ENCODE results near the gene TMC8.
"Not testable (repeated sequence)": the region's sequence is repeated elsewhere in the genome, so short reads cannot be mapped to it uniquely, and the experiment has no call there.

TMC8 gene

DNA sequence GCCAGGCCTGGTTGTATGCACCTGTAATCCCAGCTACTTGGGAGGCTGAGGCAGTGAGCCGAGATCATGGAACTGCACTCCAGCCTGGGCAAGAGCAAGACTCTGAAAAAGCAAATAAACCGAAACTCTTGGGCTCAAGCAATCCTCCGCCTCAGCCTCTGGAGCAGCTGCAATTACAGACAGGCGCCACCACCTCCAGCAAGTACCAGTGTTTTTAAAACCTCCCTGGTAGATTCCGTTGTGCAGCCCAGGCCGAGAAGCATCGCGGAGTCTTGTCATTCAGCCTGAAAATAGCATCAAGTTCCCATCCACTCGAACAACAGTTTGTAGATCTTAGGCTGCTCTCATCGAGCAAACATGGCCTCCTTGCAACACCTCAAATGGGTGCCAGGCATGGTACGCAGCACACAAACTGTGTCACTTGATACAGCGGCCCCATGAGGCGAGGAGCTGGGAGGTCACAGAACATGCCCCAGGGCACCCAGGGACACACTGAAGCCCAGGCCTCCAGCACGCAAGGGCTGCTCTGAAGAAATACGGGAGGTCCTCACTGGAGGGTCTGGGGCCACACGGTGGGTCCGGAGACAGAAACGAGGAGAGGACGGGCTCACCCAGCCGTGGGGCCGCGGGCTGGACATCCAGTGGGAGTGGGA lies 20.1 kb upstream of the TMC8 start:
- DNase-seq (ENCODE audit: low read depth, low spot score), result no peak

DNA sequence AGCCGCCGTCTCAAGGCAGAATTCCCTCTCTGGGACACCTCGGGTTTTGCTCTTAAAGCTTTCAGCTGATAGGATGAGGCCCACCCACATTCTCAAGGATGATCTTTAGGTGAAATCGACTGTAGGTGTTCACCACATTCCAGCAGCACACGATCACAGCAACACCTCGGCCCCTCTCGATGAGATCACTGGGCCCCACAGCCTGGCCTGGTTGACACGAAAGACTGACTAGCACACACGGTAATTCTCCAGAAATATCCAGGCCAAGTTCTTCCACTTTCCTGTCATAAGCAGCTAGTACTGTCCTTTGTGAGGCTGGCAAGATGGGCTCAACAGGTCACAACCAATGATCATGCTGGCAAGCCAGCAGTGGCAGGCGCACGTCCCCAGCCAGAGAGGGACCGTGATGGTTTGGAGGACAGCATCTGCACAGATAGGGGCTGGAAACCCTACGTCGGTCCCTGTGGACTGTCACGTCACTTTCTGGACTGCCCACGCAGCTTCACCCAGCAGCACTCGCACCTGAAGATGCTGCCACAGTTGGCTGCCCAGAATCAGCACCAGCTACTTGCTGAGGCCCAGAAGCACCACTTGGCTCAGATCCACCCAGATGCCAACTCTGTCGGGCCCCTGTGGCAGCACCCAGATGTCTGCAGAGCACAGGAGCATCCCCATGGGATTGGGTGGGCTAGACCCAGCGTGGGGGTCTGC lies 19.4 kb upstream of the TMC8 start:
- DNase-seq (ENCODE audit: low read depth, low spot score), result no peak

DNA sequence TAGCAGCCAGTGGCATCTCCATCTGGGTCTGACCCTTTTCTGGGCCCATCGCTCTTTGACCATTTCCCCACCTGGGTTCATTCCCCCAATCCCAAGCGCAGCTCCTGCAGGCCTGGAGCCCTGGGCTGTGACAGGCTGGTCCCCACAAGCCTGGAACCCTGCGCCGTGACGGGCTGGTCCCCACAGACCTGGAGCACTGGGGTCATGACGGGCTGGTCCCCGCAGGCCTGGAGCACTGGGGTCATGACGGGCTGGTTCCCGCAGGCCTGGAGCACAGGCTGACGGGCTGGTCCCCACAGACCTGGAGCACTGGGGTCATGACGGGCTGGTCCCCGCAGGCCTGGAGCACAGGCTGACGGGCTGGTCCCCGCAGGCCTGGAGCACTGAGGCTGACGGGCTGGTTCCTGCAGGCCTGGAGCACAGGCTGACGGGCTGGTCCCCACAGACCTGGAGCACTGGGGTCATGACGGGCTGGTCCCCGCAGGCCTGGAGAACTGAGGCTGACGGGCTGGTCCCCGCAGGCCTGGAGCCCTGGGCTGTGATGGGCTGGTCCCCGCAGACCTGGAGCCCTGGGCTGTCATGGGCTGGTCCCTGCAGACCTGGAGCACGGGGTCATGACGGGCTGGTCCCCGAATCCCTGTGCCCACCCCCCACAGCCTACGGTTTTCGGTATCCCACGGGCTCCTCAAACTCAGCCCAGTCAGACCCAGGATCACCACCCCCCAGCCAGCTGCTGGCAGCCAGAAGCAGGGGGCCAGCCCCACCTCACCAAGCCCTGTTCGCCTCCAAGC lies 18.6 kb upstream of the TMC8 start:
- no peak for DNase-seq (ENCODE audit: low read depth, low spot score)

DNA sequence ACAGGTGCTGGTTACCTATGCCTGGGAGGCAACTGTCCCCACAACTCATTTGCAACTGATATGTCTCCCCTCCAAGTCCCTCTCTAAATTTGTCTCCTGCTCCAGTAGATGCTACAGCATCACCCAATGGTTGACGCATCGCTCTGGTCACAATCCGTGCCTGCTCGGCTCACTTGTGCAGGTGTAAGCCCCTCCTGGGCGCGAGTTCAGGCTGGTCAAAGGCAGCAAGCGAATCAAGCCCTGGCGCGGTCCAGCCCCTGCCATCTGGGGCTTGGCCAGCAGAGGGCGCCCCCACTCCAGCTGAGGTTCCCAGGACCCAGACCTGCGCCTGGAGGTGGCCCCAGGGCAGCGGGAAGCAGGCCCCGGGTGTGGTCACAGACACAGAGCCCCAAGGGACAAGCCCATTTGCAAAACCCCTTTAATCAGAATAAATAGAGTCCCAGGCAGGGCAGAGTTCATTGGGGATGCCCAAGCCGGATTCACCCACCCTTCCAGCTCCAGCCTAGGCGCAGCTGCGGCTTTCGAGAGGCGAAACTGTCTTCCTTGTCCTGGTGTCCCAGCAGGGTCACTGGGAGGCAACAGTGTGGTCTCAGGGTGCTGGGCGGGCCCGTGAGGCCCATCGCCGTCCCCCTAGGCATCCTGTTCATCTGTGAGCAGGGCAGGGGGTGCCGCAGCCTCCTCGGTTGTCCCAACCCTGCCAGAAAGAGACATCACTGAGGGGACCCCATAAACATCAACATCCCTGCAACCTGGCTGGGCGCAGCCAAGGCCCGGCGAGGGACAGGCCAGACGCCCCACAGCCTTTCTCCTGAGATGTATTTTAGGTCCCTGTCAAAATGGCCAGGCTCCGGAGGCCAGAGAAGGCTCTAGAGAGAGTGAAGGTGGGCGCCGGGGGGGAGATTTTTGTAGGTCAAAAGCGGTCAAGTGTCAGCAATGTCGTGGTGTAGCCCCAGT lies 17.8 kb upstream of the TMC8 start:
- DNase-seq (ENCODE audit: low read depth, low spot score), result peak; percentile 62

DNA sequence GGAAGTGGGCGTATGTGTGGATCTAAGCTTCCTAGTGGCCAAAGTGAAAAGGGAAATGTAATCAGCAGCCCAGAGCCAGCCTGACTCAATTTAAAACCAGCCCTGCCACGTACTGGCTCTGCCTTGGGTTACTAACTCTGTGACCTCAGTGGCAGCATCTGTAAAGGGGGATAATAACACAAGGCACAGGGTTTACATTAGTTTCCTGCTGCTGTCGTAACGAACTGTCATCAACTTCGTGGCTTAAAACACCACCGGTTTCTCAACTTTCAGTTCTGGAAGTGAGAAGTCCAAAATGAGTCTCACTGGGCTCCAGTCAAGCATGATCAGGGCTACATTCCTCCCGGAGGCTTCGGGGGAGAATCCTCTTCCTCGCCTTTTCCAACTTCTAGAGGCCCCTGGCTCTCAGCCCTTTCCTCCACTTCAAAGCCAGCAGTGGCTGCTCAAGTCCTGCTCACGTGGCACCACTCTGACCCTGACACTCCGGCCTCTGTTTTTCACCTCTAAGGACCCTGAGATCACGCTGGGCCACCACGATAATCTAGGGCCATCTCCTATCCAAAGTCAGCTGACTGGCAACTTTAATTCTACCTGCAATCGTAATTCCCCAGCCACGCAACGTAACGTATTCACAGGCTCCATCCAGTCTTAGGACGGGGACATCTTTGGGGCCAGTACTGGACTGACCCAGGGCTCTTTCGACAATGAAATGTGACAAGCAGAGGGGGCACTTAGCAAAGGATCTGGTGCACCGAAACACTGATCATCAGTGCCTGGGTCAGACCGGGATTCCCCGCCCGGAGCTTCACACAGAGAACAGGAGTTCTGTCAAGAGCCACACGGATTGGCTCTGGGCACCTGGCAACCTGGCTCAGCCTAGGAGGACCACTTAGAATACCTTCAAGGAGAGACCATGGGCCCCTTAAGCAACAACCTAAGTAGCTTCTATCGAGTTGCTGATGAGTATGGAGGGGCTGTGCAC lies 16.5 kb upstream of the TMC8 start:
- no peak for DNase-seq (ENCODE audit: low read depth, low spot score)

DNA sequence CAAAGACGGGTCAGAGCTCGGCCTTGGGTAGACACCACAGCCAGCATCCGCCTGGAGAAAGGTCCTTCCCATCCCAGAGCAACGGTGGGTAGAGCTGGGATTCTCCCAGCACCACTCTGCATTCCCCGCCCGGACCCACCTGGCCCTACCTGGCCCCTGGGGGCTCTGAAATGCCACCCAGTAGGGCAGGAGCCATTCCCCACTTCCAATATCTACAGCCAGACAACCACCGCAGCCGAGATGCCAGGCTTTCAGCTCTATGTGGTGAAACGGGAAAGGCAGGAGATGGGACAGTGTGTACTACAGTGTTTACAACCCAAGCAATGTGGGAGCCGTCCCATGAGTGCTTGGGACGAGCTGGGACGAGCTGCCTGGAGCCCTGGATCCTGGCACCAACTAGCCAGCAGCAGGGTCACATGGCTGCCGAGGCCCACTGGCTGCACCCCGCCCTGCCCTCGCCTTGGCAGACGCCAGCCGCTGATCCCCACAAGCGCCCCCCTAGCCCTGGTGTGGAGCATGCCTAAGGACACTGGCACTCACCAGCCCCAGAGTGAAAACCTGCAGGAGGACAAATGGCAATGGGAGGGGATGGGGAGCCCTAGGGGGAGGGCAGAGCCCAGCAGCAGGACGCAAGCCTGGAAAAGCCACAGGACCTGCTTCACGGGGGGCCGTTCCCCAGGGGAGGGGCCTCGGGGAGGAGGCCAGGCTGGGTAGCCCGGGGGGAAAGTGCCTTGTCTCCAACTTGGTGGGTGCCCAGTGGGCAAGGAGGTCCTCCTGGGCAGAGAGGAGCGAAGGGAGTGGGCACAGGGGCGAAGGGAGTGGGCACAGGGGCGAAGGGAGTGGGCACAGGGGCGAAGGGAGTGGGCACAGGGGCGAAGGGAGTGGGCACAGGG lies 15.5 kb upstream of the TMC8 start:
- DNase-seq (ENCODE audit: low read depth, low spot score), result no peak

DNA sequence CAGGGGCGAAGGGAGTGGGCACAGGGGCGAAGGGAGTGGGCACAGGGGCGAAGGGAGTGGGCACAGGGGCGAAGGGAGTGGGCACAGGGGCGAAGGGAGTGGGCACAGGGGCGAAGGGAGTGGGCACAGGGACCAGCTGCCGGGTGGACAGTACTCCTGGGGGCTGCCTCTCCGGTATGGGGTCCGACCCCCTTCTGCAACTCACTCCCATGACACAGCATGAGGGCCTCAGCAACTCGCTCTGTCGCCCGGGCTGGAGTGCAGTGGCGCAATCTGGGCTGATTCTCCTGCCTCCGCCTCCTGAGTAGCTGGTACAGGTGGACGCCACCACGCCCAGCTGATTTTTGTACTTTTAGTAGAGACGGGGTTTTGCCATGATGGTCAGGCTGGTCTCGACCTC lies 14.8 kb upstream of the TMC8 start:
- DNase-seq (ENCODE audit: low read depth, low spot score), result not testable (repeated sequence)

DNA sequence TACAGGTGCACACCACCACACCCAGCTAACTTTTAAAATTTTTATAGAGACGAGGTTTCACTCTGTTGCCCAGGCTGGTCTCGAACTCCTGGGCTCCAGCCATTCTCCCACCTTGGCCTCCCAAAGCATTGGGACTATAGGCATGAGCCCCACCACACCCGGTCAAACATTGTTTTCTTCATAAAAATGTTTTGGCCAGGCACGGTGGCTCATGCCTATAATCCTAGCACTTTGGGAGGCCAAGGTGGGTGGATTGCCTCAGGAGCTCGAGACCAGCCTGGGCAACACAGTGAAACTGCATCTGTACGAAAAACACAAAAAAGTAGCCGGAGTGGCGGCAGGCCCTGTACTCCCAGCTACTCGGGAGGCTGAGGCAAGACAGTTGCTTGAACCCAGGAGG lies 14.2 kb upstream of the TMC8 start:
- no peak for DNase-seq (ENCODE audit: low read depth, low spot score)

DNA sequence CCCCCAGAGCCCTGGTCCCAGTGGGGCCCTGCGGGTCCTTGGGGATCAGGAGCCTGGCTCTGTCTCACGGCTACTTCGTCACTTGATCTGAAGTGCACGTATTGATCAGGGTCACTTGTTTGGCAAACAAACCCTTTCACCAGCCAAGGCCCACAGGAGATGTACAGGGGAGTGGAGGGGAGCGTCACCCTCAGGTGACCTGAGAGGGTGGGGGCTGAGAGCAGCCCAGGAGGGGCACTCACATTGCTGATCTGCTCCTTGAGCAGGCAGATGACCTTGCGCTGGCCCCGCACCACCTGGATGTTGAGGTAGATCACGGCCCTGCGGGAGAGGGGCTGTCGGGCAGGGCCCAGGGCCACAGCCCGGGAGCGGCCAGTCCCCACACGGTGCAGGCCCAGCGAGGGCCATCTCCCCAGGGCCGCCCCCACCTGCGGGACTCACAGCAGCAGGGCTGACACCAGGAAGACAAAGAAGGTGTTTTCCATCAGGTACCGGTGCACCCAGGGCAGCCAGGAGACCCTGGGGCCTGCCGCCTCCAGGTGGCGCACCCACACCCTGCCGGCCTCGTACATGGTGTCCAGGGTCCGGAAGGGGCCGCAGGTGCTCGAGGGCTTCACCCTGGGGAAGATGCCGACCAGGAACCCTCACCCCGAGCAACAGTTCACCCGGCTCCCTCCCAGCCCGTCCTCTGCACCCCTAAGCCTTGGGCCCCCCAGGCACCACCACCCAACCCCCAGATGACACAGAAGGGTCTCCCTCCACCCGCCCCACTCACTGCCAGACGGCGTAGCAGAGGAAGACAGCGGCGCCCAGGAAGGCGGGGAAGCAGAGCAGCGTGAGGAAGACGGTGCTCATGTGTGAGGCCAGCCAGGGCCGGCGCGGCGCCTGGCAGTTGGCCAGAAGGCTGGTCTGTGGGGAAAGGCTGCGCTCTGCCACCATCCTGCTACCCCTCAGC lies 13.3 kb upstream of the TMC8 start:
- no peak for DNase-seq (ENCODE audit: low read depth, low spot score)

DNA sequence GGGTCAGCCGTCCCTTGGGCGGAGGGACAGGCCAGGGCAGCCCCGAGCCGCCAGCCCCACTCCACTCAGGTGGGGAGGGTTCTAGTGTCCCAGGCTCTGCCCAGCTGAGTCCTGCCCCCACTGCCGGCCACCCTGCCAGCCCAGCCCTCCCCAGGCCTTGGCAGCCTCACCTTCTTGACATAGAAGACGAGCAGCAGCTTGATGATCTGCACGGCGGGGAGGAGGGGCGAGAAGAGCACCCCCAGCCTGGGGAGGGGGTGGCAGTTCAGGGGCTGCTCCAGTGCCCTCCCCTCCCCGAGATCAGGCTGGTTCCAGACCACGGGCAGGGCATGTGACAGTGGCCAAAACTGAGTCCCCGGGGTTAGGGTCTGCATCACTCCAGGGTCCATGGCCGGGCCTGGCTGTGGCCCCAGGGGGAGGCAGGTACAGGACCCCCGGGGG lies 11.8 kb upstream of the TMC8 start:
- no peak for DNase-seq (ENCODE audit: low read depth, low spot score)

DNA sequence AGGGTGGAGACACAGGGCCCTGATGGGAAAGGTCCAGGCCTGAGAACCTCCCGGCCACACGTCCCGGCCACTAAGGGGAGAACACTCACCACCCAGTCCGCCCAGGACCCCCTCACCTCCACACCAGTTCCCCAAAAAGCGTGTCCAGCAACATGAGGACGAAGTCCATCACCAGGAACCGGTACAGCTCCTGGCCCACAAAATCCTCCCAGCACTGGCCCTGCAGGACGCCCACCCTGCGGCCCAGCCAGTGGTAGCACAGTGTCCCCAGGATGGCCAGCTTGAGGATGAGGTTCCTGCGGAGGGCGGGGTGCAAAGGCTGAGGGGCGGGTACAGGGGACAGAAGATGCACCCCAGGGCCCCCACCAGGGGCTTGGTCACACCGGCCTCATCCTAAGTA lies 10.0 kb upstream of the TMC8 start:
- DNase-seq (ENCODE audit: low read depth, low spot score), result no peak

DNA sequence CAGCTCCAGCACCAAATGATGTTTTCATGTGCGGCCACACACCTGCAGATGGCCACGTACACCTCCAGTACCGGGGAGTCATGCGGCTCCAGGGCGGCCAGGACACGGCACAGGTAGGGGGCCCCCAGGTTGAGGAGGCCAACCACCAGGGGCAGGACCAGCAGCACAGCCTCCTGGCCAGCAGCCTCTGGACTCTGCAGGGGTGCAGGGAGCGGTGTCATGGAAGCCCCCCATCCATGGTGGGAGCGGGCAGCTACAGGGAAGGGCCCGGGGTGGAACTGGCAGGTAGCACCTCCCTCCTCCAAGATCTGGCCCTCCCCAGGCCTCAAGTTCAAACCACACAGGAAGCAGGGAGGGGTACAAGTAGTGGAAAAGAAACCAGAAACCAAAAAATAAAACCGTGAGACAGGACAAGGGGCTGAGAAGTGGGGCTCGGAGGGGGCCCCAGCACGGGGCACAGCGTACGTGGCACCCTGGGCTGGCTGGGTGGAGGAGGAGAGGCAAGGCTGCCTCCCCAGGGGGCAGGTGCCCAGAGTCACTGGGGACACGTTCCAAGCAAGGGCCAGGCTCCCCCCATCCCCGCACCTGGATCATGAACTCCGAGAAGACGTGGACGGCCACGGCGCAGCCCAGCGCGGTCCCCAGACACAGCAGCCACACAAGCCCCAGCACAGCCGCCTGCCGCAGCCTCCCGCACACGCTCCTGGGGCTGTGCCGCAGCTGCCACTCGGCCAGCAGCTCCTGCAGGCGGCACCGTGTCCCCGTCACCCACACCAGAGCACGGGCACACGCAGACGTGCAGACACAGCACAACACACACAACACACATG lies 9.4 kb upstream of the TMC8 start:
- no peak for DNase-seq (ENCODE audit: low read depth, low spot score)

DNA sequence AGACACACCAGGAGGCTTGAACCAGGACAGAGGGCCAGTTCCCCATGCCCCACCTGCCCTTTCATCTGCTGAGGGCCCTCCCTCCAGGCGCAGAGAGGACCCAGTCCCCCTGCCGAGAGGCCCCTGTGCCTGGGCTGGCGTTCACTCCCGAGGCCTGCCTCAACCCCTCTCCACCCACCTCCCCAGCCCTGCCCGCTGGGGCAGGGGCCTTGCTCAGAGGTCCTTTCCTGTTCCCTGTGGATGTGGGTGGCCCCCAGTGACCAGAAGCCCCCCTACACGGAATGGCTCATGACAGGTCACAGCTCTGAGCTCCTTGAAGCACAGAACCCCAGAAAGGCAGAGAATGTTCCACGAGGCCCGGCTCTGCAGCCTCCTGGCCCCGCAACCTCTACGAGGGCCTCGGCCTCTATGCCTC lies 8.8 kb upstream of the TMC8 start:
- no peak for DNase-seq (ENCODE audit: low read depth, low spot score)

DNA sequence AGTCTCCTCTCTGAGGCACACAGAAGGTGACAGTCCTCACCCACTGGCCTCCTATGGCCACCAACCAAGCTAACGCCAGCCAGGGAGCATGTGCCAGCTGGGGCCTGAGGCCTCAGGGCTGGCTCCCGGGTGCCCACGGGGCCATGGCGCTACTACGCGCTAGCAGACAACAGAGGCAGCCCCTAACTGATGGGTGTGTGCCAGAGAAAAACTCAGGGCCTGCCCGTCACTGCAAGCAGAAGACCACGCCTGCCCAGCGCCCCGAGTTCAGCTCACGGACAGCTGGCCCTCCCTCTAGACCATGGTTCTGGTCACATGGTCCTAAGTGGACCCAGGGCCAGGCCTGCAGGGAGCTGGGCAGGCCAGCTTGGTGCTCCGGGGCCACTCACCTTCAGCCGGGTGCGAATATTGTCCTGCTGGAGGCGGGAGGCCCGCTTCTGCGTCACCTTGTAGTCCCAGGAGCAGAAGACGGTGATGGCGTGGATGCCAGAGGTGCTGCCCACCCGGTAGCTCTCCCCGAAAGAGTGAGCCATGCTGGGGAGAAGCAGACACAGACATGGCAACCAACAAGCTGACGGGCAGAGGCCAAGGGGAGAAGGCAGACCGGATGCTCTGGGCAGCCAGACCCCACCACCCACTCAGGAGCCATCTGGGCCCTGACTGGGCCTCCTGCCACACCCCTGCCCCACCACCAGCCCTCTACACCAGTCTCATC lies 8.2 kb upstream of the TMC8 start:
- no peak for DNase-seq (ENCODE audit: low read depth, low spot score)

DNA sequence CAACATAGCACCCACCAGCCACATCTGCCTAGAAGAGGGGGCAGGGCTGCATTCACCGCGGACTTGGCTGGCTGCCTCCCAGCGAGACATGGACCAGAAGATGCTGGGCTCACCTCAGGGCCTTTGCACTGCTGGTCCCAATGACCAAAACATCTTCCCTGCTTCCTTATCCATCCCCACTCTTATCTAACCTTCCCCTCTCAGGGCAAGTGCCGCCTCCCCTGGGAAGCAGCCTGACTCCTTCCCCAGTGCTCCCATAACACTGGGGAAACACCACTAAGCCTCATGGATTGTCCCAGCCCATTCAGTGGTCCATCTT lies 7.7 kb upstream of the TMC8 start:
- no peak for DNase-seq (ENCODE audit: low read depth, low spot score)

DNA sequence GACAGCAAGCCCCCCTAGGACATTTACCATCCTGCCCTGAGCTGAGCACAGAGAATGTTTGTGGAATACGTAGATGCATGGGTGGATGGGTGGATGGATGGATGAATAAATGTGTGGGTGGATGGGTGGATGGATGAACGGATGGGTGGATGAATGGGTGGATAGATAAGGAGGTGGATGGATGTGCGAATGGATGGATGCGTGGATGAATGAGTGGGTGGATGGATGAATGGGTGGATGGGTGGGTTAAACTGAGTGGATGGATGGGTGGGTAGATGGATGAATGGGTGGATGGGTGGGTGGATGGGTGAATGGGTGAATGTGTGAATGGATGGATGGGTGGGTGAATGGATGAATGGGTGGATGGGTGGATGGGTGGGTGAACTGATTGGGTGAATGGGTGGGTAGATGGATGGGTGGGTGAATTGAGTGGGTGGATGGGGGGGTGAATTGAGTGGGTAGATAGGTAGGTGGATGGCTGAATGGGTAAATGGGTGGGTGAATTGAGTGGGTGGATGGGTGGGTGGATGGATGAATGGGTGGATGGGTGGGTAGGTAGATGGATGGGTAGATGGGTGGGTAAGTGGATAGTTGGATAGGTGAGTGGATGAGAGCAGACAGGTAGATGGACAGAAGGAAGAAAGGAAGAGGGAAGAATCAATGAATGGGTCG lies 7.2 kb upstream of the TMC8 start:
- no peak for DNase-seq (ENCODE audit: low read depth, low spot score)
